Measurements from ENCODE around the gene NUAK2. TPM values are rescaled to one million over a fixed set of nuclear protein-coding genes. Genes with fewer than 3 reads are reported as not detected.

NUAK2 gene
- total RNA-seq, 1 donor from 2014 or later: 49.6 TPM

- intact Hi-C loops (cut with DNase I): no loop called here
- peak overlapping the region; percentile 14 for H3K27ac ChIP-seq
- TF ChIP-seq POLR2A (IDR thresholded peaks at IDR 0.05) (no peak), CTCF (IDR thresholded peaks at IDR 0.05) (no peak), POLR2AphosphoS5 (IDR thresholded peaks at IDR 0.05; ENCODE audit: insufficient read depth in 1 of 2, low read depth in 1 of 2) (no peak)
- H3K4me1 ChIP-seq: peaks cover 62% of the 10 kb centered on the region
- no peaks in the 10 kb centered on the region for H3K36me3 ChIP-seq
- DNase-seq (ENCODE audit: extremely low spot score in 2 of 2): no peak
- no peaks in the 10 kb centered on the region for H3K9me3 ChIP-seq
- no peak overlapping the region for H3K4me3 ChIP-seq
- H3K27me3 ChIP-seq: no peaks in the 10 kb centered on the region
Observed at GRCh38 chr1:205317311-205317917, 4.1 kb downstream of the NUAK2 start.

GRCh38 chr1:205316161-205316566, 5.4 kb downstream of the NUAK2 start:
- DNase-seq (ENCODE audit: extremely low spot score in 2 of 2): no peak
- TF ChIP-seq CTCF (IDR thresholded peaks at IDR 0.05): no peak
- TF ChIP-seq POLR2AphosphoS5 (IDR thresholded peaks at IDR 0.05; ENCODE audit: insufficient read depth in 1 of 2, low read depth in 1 of 2): no peak
- TF ChIP-seq POLR2A (IDR thresholded peaks at IDR 0.05): no peak
- H3K9me3 ChIP-seq: no peaks in the 10 kb centered on the region
- intact Hi-C loops (cut with DNase I): no loop called here
- peaks cover 62% of the 10 kb centered on the region for H3K4me1 ChIP-seq
- H3K4me3 ChIP-seq: no peak overlapping the region
- H3K27ac ChIP-seq: no peak overlapping the region
- no peaks in the 10 kb centered on the region for H3K27me3 ChIP-seq
- H3K36me3 ChIP-seq: no peaks in the 10 kb centered on the region

GRCh38 chr1:205315008-205315618, 6.4 kb downstream of the NUAK2 start:
- Histone ChIP-seq H3K4me3 (no peak overlapping the region), H3K27me3 (no peaks in the 10 kb centered on the region), H3K4me1 (peaks cover 56% of the 10 kb centered on the region), H3K9me3 (no peaks in the 10 kb centered on the region), H3K36me3 (no peaks in the 10 kb centered on the region), H3K27ac (no peak overlapping the region)
- no peak for DNase-seq (ENCODE audit: extremely low spot score in 2 of 2)
- intact Hi-C loops (cut with DNase I): no loop called here
- TF ChIP-seq CTCF (IDR thresholded peaks at IDR 0.05): no peak
- TF ChIP-seq POLR2A (IDR thresholded peaks at IDR 0.05): no peak
- no peak for TF ChIP-seq POLR2AphosphoS5 (IDR thresholded peaks at IDR 0.05; ENCODE audit: insufficient read depth in 1 of 2, low read depth in 1 of 2)

- Histone ChIP-seq H3K27me3 (no peaks in the 10 kb centered on the region), H3K36me3 (no peaks in the 10 kb centered on the region), H3K4me3 (no peak overlapping the region), H3K27ac (peak overlapping the region; percentile 44), H3K9me3 (no peaks in the 10 kb centered on the region), H3K4me1 (peaks cover 42% of the 10 kb centered on the region)
- no peak for DNase-seq (ENCODE audit: extremely low spot score in 2 of 2)
- intact Hi-C loops (cut with DNase I): no loop called here
- TF ChIP-seq POLR2AphosphoS5 (IDR thresholded peaks at IDR 0.05; ENCODE audit: insufficient read depth in 1 of 2, low read depth in 1 of 2) (peak in 1 of 2 donors; percentile 46), POLR2A (IDR thresholded peaks at IDR 0.05) (no peak), CTCF (IDR thresholded peaks at IDR 0.05) (no peak)
Observed at GRCh38 chr1:205313563-205314308, 7.8 kb downstream of the NUAK2 start.
